Trophoblast cell (in vitro differentiated cells and primary cell): ENCODE measurements around the gene ATN1.
A peak's percentile ranks its signal among the peaks of the same experiment; 100 is the strongest.
"Not testable (repeated sequence)": the region's sequence is repeated elsewhere in the genome, so short reads cannot be mapped to it uniquely, and the experiment has no call there.

Source experiments
- DNase-seq, 2 donors: peaks; one replicate each; pipeline ENCODE4 v3.0.0-alpha.2; 2016
- H2AFZ ChIP-seq: 2 replicates; pipeline ENCODE4 v1.6.1; 2013; ENCODE audit warnings: low read length, moderate library complexity, mild to moderate bottlenecking; ENCODE audit not compliant: insufficient read depth, poor library complexity
- H2AK5ac ChIP-seq: 2 replicates; pipeline ENCODE4 v1.6.1; 2013; ENCODE audit warnings: mild to moderate bottlenecking, low read length
- H2BK120ac ChIP-seq: 2 replicates; pipeline ENCODE4 v1.6.1; 2013; ENCODE audit warnings: low read length, mild to moderate bottlenecking, moderate library complexity; ENCODE audit not compliant: insufficient read depth, poor library complexity
- H2BK12ac ChIP-seq: 2 replicates; pipeline ENCODE4 v1.6.1; 2013; ENCODE audit warnings: mild to moderate bottlenecking, low read length, moderate library complexity
- H2BK5ac ChIP-seq: 2 replicates; pipeline ENCODE4 v1.6.1; 2013; ENCODE audit warnings: low read length, low read depth, moderate library complexity, mild to moderate bottlenecking; ENCODE audit not compliant: poor library complexity
- H3K14ac ChIP-seq: 2 replicates; pipeline ENCODE4 v1.6.1; 2013; ENCODE audit warnings: mild to moderate bottlenecking, low read length
- H3K18ac ChIP-seq: 2 replicates; pipeline ENCODE4 v1.6.1; 2013; ENCODE audit warnings: mild to moderate bottlenecking, low read length
- H3K23ac ChIP-seq: 2 replicates; pipeline ENCODE4 v1.6.1; 2013; ENCODE audit warnings: low read length
- H3K27ac ChIP-seq: 2 replicates; pipeline ENCODE4 v1.5.1; 2013; ENCODE audit warnings: low read depth, mild to moderate bottlenecking, inconsistent platforms, low read length, moderate library complexity
- H3K27me3 ChIP-seq: 2 replicates; pipeline ENCODE4 v1.6.1; 2013; ENCODE audit warnings: inconsistent platforms, mild to moderate bottlenecking, low read length, moderate library complexity; ENCODE audit not compliant: insufficient read depth
- H3K36me3 ChIP-seq, 2 experiments: 1 replicate in 1 of 2; 2 replicates in 1 of 2; pipeline ENCODE4 v1.6.1; 2013; ENCODE audit warnings: low read length in 2 of 2, mild to moderate bottlenecking in 2 of 2, moderate library complexity in 1 of 2; ENCODE audit not compliant: insufficient read depth in 2 of 2, control insufficient read depth in 1 of 2
- H3K4ac ChIP-seq: 2 replicates; pipeline ENCODE4 v1.6.1; 2013; ENCODE audit warnings: low read depth, mild to moderate bottlenecking, low read length, moderate library complexity
- H3K4me1 ChIP-seq, 2 experiments: 1 replicate in 1 of 2; 2 replicates in 1 of 2; pipeline ENCODE4 v1.6.1; 2013; ENCODE audit warnings: low read length in 2 of 2, mild to moderate bottlenecking in 2 of 2, moderate library complexity in 1 of 2; ENCODE audit not compliant: insufficient read depth in 2 of 2, control insufficient read depth in 1 of 2
- H3K4me2 ChIP-seq: 2 replicates; pipeline ENCODE4 v1.6.1; 2013; ENCODE audit warnings: inconsistent platforms, mild to moderate bottlenecking, low read length, moderate library complexity
- H3K4me3 ChIP-seq: 2 replicates; pipeline ENCODE4 v1.5.1; 2013; ENCODE audit warnings: mild to moderate bottlenecking, low read depth, low read length, inconsistent platforms
- H3K79me1 ChIP-seq: one replicate; pipeline ENCODE4 v1.6.1; 2013; ENCODE audit warnings: low read length
- H3K79me2 ChIP-seq: 2 replicates; pipeline ENCODE4 v1.6.1; 2013; ENCODE audit warnings: low read length, mild to moderate bottlenecking; ENCODE audit not compliant: control insufficient read depth, insufficient read depth, poor library complexity
- H3K9ac ChIP-seq: 2 replicates; pipeline ENCODE4 v1.6.1; 2013; ENCODE audit warnings: mild to moderate bottlenecking, low read length
- H3K9me3 ChIP-seq: 2 replicates; pipeline ENCODE4 v1.6.1; 2013; ENCODE audit warnings: low read depth, mild to moderate bottlenecking, control low read depth, inconsistent platforms, low read length; ENCODE audit not compliant: insufficient read depth
- H4K12ac ChIP-seq: 2 replicates; pipeline ENCODE4 v1.6.1; 2013; ENCODE audit warnings: low read depth, mild to moderate bottlenecking, low read length, moderate library complexity
- H4K8ac ChIP-seq: 2 replicates; pipeline ENCODE4 v1.6.1; 2013; ENCODE audit warnings: low read depth, mild to moderate bottlenecking, low read length, moderate library complexity
- H4K91ac ChIP-seq: one replicate; pipeline ENCODE4 v1.6.1; 2013; ENCODE audit warnings: low read depth, mild to moderate bottlenecking, low read length, moderate library complexity
- whole genome bisulfite sequencing: extraction: QIAGEN DNeasy Blood & Tissue Kit; methylation state at CpG from one replicate; pipeline ENCODE4 v1.1.7; 2013; ENCODE audit warnings: missing lambda C conversion rate; ENCODE audit not compliant: insufficient read length, insufficient coverage; ENCODE audit errors: extremely low coverage; 5-methylcytosine and 5-hydroxymethylcytosine counted together

ATN1 gene

DNA sequence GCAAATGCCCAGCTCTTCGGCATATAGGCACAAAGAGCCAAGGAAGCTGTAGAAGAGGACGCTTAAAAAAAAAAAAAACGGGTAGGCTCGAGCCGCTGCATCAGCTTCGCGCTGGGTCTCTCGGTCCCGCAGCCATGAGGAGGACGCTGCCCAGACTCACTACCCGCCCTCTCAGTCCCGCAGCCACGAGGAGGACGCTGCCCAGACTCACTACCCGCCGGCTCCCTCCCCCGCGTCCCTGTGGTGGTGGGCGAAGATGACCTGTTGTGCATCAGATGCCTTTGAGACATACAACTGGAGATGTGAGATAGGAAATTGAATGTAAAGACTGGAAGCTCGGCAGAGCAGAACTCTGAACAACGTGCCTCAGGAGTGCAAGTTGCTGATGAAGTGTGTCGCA lies 43.2 kb upstream of the ATN1 start:
- H3K27me3 ChIP-seq = no peaks in the 10 kb centered on the region
- no peak overlapping the region for H3K23ac ChIP-seq
- H3K27ac ChIP-seq = no peak overlapping the region
- no peaks in the 10 kb centered on the region for H3K79me2 ChIP-seq
- no peaks in the 10 kb centered on the region for H3K9me3 ChIP-seq
- no peak for DNase-seq
- no peak overlapping the region for H3K4me2 ChIP-seq
- no CpG with 5 or more reads among the region's 22 CpGs for WGBS
- H3K79me1 ChIP-seq = no peaks in the 10 kb centered on the region
- no peak overlapping the region for H3K14ac ChIP-seq
- H3K4me1 ChIP-seq = peaks cover 2 to 5% of the 10 kb centered on the region in 2 experiments
- H2BK5ac ChIP-seq = no peak overlapping the region
- no peak overlapping the region for H3K18ac ChIP-seq
- H3K4me3 ChIP-seq = no peak overlapping the region
- H4K8ac ChIP-seq = no peak overlapping the region
- H2AK5ac ChIP-seq = no peak overlapping the region
- H2BK12ac ChIP-seq = no peak overlapping the region
- H2AFZ ChIP-seq = no peak overlapping the region
- no peaks in the 10 kb centered on the region for H3K36me3 ChIP-seq
- H4K91ac ChIP-seq = no peak overlapping the region
- no peak overlapping the region for H3K9ac ChIP-seq
- H2BK120ac ChIP-seq = no peak overlapping the region
- H3K4ac ChIP-seq = no peak overlapping the region
- no peak overlapping the region for H4K12ac ChIP-seq

DNA sequence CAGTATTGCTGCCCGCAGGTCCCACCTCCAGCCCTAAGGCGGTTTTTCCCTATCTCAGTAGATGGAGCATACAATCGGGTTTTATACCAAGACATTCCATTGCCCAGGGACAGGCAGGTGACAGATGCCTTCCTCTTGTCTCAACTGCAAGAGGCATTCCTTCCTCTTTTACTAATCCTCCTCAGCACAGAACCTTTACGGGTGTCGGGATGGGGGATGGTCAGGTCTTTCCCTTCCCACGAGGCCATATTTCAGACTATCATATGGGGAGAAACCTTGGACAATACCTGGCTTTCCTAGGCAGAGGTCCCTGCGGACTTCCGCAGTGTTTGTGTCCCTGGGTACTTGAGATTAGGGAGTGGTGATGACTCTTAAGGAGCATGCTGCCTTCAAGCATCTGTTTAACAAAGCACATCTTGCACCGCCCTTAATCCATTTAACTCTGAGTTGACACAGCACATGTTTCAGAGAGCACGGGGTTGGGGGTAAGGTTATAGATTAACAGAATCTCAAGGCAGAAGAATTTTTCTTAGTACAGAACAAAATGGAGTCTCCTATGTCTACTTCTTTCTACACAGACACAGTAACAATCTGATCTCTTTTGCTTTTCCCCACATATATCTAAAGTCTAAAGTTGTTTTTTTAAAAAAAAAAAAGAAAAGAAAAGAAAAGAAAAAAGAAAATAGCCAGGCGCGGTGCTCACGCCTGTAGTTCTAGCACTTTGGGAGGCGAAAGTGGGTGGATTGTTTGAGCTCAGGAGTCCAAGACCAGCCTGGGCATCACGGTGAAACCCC lies 41.4 kb upstream of the ATN1 start:
- H3K4ac ChIP-seq, H3K14ac ChIP-seq, H3K18ac ChIP-seq, H4K8ac ChIP-seq, H3K27me3 ChIP-seq, H2BK5ac ChIP-seq, H3K9me3 ChIP-seq, H3K27ac ChIP-seq, H2BK120ac ChIP-seq, H3K36me3 ChIP-seq, H3K23ac ChIP-seq, H3K4me2 ChIP-seq, H3K4me1 ChIP-seq, H2BK12ac ChIP-seq, H3K79me2 ChIP-seq, H2AK5ac ChIP-seq, H3K79me1 ChIP-seq, H2AFZ ChIP-seq, H4K12ac ChIP-seq, H4K91ac ChIP-seq, H3K9ac ChIP-seq, H3K4me3 ChIP-seq: not testable (repeated sequence)
- DNase-seq = peak; percentile 42 to 57
- WGBS = no CpG with 5 or more reads among the region's 15 CpGs

DNA sequence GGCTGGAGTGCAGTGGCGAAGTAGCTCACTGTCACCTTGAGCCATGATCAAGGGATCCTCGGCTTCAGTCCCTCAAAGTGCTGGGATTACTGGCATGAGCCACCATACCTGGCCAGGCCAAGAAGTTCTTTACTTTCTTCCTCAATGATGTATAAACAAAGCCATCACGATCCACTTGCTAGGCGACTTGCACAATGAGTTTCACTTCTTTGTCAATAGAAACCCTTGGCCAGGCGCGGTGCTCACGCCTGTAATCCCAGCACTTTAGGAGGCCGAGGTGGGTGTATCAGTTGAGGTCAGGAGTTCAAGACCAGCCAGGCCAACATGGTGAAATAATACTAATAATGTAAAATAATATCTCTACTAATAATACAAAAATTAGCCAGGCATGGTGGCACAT lies 40.3 kb upstream of the ATN1 start:
- H3K23ac ChIP-seq = no peak overlapping the region
- no peaks in the 10 kb centered on the region for H3K79me2 ChIP-seq
- no peak overlapping the region for H4K91ac ChIP-seq
- no peak overlapping the region for H3K4me2 ChIP-seq
- no peak overlapping the region for H3K14ac ChIP-seq
- H3K4me1 ChIP-seq = peaks cover 5 to 6% of the 10 kb centered on the region in 2 experiments
- peaks cover 12% of the 10 kb centered on the region for H3K79me1 ChIP-seq
- H3K36me3 ChIP-seq = no peaks in the 10 kb centered on the region
- no peaks in the 10 kb centered on the region for H3K9me3 ChIP-seq
- no peak overlapping the region for H2BK12ac ChIP-seq
- H3K27ac ChIP-seq = no peak overlapping the region
- H4K8ac ChIP-seq = no peak overlapping the region
- no peak overlapping the region for H3K18ac ChIP-seq
- H2BK120ac ChIP-seq = no peak overlapping the region
- no peaks in the 10 kb centered on the region for H3K27me3 ChIP-seq
- no peak for DNase-seq
- H3K9ac ChIP-seq = no peak overlapping the region
- H4K12ac ChIP-seq = no peak overlapping the region
- no CpG with 5 or more reads among the region's 8 CpGs for WGBS
- H2AFZ ChIP-seq = no peak overlapping the region
- H3K4me3 ChIP-seq = no peak overlapping the region
- H2AK5ac ChIP-seq = no peak overlapping the region
- no peak overlapping the region for H3K4ac ChIP-seq
- no peak overlapping the region for H2BK5ac ChIP-seq

DNA sequence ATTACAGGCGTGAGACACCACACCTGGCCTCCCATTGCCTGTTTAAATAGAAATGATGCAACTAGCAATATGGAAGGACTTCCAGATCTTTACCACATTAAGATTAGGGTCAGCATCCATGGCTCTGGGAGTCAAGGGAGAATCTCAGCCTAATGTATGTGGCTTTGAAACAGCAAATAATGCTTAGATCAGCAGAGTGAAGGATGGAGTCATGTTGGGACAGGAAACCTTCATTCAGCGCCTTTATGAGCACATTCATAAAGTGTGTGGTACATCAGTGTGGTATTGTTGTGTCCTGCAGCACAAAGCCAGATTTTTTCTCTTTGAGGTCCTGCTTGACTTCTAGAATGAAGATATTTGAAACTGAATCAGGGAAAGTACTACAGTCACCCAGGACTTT lies 39.4 kb upstream of the ATN1 start:
- DNase-seq = no peak
- H3K4me2 ChIP-seq = no peak overlapping the region
- H3K14ac ChIP-seq = no peak overlapping the region
- no peak overlapping the region for H3K27ac ChIP-seq
- H3K4me3 ChIP-seq = peak overlapping the region; percentile 43
- no peak overlapping the region for H3K23ac ChIP-seq
- H3K79me2 ChIP-seq = no peaks in the 10 kb centered on the region
- peaks cover 12% of the 10 kb centered on the region for H3K79me1 ChIP-seq
- H3K36me3 ChIP-seq = no peaks in the 10 kb centered on the region
- H4K12ac ChIP-seq = no peak overlapping the region
- H2AFZ ChIP-seq = no peak overlapping the region
- no peak overlapping the region for H2BK12ac ChIP-seq
- no peak overlapping the region for H2AK5ac ChIP-seq
- no peak overlapping the region for H4K91ac ChIP-seq
- peaks cover 5 to 6% of the 10 kb centered on the region in 2 experiments for H3K4me1 ChIP-seq
- no peaks in the 10 kb centered on the region for H3K27me3 ChIP-seq
- H3K9me3 ChIP-seq = no peaks in the 10 kb centered on the region
- no CpG with 5 or more reads among the region's 2 CpGs for WGBS
- no peak overlapping the region for H3K18ac ChIP-seq
- no peak overlapping the region for H3K9ac ChIP-seq
- H4K8ac ChIP-seq = no peak overlapping the region
- H3K4ac ChIP-seq = no peak overlapping the region
- H2BK120ac ChIP-seq = no peak overlapping the region
- no peak overlapping the region for H2BK5ac ChIP-seq
